Measurements from ENCODE around the gene POTEE.
"Not testable (repeated sequence)": the region's sequence is repeated elsewhere in the genome, so short reads cannot be mapped to it uniquely, and the experiment has no call there.

DNA sequence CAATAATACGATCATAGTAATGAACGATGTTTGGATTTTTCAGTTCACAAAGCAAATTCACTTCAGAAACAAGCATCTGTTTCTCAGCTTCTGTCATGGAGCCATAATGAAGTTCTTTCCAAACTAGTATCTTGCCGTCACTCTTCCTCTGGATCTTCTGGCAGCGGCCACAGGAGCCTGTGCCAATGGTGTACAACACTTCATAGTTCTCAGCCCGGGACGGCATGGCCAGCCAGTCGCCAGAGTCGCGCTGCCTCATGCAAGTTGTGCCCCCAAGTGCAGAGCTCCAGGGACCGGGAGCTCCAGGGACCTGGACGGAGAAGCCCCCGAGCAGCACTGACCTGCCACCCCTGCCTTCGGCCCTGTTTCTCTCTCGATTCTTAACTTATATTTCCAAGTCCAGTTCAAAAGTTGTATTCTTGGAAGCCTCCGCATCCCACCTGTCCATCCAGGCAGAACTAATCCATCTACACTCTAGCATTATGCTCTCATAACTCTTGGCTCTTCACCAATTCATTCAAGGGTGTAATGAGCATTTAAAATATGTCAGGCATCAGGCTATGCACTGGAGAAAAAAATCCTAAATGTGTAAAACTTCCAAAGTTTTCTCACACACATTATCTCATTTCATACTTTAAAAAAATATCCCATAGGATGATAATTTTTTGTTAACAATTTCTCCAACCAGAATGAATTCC is 30.5 kb upstream of the POTEE start:
- TF ChIP-seq, protein P1, sequence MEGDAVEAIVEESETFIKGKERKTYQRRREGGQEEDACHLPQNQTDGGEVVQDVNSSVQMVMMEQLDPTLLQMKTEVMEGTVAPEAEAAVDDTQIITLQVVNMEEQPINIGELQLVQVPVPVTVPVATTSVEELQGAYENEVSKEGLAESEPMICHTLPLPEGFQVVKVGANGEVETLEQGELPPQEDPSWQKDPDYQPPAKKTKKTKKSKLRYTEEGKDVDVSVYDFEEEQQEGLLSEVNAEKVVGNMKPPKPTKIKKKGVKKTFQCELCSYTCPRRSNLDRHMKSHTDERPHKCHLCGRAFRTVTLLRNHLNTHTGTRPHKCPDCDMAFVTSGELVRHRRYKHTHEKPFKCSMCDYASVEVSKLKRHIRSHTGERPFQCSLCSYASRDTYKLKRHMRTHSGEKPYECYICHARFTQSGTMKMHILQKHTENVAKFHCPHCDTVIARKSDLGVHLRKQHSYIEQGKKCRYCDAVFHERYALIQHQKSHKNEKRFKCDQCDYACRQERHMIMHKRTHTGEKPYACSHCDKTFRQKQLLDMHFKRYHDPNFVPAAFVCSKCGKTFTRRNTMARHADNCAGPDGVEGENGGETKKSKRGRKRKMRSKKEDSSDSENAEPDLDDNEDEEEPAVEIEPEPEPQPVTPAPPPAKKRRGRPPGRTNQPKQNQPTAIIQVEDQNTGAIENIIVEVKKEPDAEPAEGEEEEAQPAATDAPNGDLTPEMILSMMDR (IDR thresholded peaks at IDR 0.05) = not testable (repeated sequence)
- TF ChIP-seq POLR2A (IDR thresholded peaks at IDR 0.05) = not testable (repeated sequence)

Measured in body of pancreas (tissue), 4 donors.